ENCODE results near the gene EP400. TPM values are rescaled to one million over a fixed set of nuclear protein-coding genes. Genes with fewer than 3 reads are reported as not detected.

EP400 gene
- total RNA-seq, 1 donor from 2014 or later, result 11.9 TPM

- DNase-seq (ENCODE audit: low read depth), result no peak
- no peak for TF ChIP-seq CTCF (conservative IDR thresholded peaks at IDR 0.05; ENCODE audit: low read depth, low read length)
These were observed 44.8 kb downstream of the EP400 start for GRCh38 chr12:131994589-131994988.

GRCh38 chr12:132000286-132000872 is 50.6 kb downstream of the EP400 start:
- TF ChIP-seq CTCF (conservative IDR thresholded peaks at IDR 0.05; ENCODE audit: low read depth, low read length), result no peak
- DNase-seq (ENCODE audit: low read depth), result no peak
- no peak overlapping the region for H3K4me3 ChIP-seq (ENCODE audit: low read depth, low read length)

More at GRCh38 chr12:131994589-131994988, 44.8 kb downstream of the EP400 start:
- H3K4me3 ChIP-seq (ENCODE audit: low read depth, low read length), result no peak overlapping the region

GRCh38 chr12:132003846-132004245 is 54.1 kb downstream of the EP400 start:
- DNase-seq (ENCODE audit: low read depth), result peak; percentile 31
- no peak overlapping the region for H3K4me3 ChIP-seq (ENCODE audit: low read depth, low read length)
- no peak for TF ChIP-seq CTCF (conservative IDR thresholded peaks at IDR 0.05; ENCODE audit: low read depth, low read length)

- H3K4me3 ChIP-seq (ENCODE audit: low read depth, low read length), result no peak overlapping the region
- TF ChIP-seq CTCF (conservative IDR thresholded peaks at IDR 0.05; ENCODE audit: low read depth, low read length), result no peak
- no peak for DNase-seq (ENCODE audit: low read depth)
These were observed 55.2 kb downstream of the EP400 start for GRCh38 chr12:132004946-132005345.

GRCh38 chr12:132006056-132006680 is 56.4 kb downstream of the EP400 start:
- no peak for TF ChIP-seq CTCF (conservative IDR thresholded peaks at IDR 0.05; ENCODE audit: low read depth, low read length)
- H3K4me3 ChIP-seq (ENCODE audit: low read depth, low read length), result no peak overlapping the region
- no peak for DNase-seq (ENCODE audit: low read depth)

GRCh38 chr12:132007041-132007440 is 57.3 kb downstream of the EP400 start:
- H3K4me3 ChIP-seq (ENCODE audit: low read depth, low read length), result no peak overlapping the region
- DNase-seq (ENCODE audit: low read depth), result no peak
- no peak for TF ChIP-seq CTCF (conservative IDR thresholded peaks at IDR 0.05; ENCODE audit: low read depth, low read length)

GRCh38 chr12:132009336-132009859 is 59.7 kb downstream of the EP400 start:
- no peak for TF ChIP-seq CTCF (conservative IDR thresholded peaks at IDR 0.05; ENCODE audit: low read depth, low read length)
- no peak overlapping the region for H3K4me3 ChIP-seq (ENCODE audit: low read depth, low read length)
- no peak for DNase-seq (ENCODE audit: low read depth)
